ENCODE measurements around the gene KRTAP2-2. TPM values are rescaled to one million over a fixed set of nuclear protein-coding genes. Genes with fewer than 3 reads are reported as not detected.
"Not testable (repeated sequence)": the region's sequence is repeated elsewhere in the genome, so short reads cannot be mapped to it uniquely, and the experiment has no call there.

The KRTAP2-2 gene, protein sequence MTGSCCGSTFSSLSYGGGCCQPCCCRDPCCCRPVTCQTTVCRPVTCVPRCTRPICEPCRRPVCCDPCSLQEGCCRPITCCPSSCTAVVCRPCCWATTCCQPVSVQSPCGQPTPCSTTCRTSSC
- not detected for total RNA-seq

DNA sequence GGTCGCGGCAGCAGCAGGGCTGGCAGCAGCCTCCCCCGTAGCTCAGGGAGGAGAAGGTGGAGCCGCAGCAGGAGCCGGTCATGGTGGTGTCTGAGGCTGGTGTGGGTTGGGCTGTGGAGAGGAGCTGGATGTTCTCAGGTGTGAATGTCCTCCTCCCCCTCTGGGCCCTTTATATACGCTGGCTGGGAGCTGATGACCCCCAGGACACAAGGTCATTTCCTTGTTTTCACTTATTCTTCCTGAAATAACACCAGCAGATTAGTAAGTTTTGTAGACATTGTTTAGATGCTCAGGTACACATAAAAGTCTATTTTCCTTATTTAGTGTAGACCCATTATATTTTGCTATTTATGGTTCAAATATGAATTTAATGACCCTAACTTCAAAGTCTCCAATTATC is at the start of gene KRTAP2-2:
KRTAP2-2 (minus strand) TSS at position 101 of the 400 bp plus-strand sequence; CDS start at position 82, 19 bp downstream.
- not testable (repeated sequence) for DNase-seq

DNA sequence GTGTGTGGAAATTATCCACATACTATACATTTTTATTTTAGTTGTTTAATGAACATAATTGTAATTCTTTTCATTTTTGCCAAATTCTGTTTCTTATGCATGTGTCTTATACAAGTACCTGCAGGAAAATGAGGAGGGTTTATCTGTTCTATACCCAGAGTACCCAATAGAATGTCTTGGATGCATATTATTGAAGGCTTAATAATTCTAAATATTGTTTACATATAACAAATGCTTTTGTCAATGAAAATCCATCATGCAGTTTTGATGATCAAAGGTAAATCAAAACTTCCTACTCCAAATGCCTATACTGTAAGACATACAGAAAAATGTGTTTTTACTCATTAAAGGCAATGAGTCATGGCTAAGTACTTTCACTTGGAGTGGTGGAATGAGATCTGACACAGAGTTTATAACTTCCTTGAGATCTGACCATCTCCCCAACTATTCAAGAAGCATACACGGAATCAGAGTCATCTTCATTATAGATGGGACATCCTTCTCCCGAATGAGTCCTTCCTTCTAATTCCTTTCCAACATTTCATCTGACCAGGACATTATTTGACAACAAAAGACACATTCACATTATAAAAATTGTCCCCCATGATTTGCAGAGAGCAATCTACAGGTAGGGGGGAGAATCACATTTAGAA is 49.5 kb upstream of the KRTAP2-2 start:
- DNase-seq, result not testable (repeated sequence)

DNA sequence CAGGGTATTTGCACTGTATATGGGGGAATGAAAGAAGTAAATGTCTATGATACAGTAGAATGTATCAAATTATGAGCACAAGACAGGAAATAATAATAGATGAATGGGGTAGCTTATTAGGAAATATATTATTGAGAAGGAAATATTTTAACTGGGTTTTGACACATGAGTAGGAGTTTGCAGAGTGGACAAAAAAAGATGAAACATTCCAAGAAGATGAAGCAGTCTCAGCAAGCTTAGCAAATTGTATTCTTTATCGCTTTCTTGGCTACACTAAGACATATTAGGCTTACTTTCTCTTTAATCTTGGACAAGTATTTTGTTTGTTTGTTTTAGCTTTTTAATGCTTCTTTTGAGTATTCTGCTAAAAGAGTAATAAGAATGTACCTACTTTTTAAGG is 48.9 kb upstream of the KRTAP2-2 start:
- no peak for DNase-seq

DNA sequence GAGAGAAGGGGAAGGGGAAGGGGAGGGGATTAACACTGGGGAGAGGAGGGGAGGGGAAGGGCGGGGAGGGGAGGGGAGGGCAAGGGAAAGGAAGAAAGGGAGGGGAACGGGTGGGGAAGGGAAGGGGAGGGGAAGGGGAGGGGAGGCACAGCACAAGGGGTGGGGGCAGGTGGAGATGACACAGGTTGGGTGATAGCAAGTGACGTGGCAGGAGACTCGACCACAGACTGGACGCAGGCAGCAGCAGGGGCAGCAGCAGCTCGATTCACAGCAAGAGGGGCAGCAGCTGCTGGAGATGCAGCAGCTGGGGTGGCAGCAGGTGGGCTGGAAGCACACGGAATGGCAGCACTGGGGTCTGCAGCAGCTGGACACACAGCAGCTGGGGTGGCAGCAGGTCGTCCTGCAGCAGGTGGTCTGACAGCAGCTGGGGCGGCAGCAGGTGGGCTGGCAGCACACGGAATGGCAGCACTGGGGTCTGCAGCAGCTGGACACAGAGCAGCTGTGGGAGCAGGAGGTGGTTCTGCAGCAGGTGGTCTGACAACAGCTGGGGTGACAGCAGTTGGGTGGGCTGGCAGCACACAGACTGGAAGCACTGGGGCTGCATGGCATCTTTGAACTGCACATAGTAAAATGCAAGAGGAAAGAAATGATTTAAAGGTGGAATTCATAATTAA is 46.7 kb upstream of the KRTAP2-2 start, which contains the start of gene KRTAP4-16:
KRTAP4-16 (minus strand) TSS at position 624 of the 674 bp plus-strand sequence; CDS start at position 624, 0 bp downstream.
- no peak for DNase-seq

DNA sequence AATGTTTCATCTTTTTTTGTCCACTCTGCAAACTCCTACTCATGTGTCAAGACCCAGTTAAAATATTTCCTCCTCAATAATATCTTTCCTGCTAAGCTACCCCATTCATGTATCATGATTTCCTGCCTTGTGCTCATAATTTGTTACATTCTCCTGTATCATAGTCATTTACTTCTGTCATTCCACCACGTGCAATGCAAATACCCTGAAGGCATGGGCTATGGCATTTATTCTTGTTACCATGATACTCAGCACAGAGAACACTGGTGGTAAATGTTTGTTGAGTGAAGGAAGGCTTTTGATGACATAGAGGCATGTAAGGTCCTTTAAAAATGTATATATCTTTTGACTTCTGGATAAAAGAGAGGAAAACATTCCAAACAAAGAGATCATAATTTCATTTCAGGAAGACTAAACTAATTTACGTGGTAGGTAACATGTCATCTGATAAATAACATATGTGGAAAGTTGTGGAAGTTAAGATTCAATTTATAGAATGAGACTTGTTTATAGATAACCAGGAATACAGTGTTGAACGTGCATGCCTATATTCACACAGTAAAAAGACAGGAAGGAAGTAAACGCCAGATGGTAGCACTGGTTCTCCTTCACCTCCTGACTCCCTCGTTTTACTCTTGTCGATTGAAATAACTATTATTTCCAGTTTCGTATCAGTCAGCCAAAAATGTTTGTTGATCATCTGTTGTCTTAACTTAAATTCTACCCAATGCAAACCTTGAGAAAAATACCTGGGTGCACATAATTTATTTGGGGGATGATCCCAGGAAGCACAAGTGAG is 44.9 kb upstream of the KRTAP2-2 start:
- not testable (repeated sequence) for DNase-seq

DNA sequence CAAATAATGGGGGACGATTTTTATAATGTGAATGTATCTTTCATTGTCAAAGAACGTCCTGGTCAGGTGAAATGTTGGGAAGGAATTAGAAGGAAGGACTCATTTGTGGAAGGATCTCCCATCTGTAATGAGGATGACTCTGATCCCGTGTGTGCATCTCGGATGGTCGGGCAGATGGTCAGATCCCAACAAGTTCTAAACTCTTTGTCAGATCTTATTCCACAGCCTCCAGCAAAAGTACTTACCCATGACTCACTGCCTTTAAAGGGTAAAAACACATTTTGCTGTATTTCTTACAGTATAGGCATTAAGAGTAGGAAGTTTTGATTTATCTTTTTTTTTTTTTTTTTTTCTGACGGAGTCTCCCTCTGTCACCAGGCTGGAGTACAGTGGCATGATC is 43.5 kb upstream of the KRTAP2-2 start:
- no peak for DNase-seq

DNA sequence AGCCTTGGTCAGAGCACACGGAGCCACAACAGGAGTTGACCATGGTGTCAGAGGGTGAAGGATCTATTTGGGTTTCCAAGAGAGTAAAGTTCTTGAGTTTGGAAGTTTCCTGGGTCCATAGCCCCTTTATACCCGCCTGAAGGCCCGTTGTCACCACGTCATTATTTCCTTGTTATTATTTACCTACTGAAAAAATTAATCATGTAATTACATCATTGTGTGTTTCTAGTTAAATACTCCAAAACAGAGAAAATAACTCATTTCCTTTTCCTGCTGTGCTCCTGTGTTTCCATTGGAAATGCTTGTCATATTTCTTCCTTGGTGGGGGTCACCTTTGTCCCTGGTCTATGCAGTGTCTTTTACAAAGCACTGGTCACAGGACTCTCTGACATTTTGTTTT is 43.0 kb upstream of the KRTAP2-2 start, which contains the start of gene KRTAP4-8:
KRTAP4-8 (minus strand) TSS at position 101 of the 400 bp plus-strand sequence; CDS start at position 43, 58 bp downstream.
- no peak for DNase-seq

DNA sequence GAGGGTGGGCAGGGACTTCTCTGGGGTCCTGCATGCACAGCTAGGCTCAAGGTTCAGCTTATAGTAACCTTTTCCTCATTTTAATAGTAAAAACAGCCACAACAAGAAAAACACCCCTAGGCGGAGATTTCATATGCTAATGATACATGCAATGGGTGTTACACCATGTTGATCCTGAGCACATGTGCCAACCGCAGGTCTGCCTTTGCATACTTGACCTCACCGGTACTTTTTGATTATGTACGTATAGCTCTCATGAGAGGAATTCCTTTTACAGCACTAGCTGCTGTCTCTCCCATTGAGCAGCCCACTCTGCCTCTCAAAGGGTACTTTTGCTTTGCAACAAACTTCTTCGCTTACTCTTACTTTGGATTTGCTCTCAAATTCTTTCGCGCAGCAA is 41.0 kb upstream of the KRTAP2-2 start:
- DNase-seq, result no peak

DNA sequence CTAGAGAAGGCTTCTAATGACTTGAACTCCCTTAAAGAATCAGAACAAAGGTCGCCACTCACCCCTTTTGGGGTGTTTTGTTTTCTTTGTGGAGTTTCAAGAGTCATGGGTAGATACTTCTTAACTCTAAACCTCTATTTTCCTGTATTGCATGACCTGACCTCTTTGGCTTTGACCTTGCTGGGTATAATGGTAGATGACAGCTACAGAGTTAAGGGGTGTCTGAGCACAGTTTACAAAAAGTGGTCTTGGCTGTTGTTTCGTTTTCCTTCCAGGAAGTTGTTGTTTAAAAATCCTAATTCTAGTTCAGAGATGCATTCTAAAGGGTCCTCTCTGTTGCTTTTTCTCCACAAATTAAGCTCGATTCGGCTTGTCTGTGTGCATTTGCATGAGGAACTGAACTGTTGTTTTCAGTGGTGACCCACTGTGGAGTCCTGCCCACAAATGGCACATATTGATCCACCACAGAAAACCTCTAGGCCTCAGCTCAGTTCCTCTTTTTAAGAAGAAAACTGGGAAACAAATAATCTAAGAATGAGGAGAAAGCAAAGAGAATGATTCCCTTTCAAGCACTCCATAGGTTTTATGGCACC is 33.8 kb upstream of the KRTAP2-2 start:
- DNase-seq, result not testable (repeated sequence)

DNA sequence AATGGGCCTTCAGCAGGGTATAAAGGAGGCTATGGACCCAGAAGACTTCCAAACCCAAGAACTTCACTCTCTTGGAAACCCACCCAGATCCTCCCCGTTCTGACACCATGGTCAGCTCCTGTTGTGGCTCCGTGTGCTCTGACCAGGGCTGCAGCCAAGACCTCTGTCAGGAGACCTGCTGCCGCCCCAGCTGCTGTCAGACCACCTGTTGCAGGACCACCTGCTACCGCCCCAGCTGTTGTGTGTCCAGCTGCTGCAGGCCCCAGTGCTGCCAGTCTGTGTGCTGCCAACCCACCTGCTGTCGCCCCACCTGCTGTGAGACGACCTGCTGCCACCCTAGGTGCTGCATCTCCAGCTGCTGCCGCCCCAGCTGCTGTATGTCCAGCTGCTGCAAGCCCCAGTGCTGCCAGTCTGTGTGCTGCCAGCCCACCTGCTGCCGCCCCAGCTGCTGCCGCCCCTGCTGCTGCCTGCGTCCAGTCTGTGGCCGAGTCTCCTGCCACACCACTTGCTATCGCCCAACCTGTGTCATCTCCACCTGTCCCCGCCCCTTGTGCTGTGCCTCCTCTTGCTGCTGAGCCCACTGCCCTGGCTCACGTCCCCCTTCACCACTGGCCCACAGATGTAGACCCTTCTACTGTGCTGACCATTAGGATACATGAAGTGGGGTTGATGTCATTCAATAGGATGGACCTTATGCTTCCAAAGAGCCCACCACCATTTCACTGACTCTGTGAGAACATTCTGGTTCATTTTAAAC is 29.2 kb upstream of the KRTAP2-2 start, which contains the start of gene KRTAP4-7:
KRTAP4-7 (plus strand) TSS at position 51 of the 757 bp plus-strand sequence; CDS start at position 108, 57 bp downstream.
- DNase-seq, result not testable (repeated sequence)

DNA sequence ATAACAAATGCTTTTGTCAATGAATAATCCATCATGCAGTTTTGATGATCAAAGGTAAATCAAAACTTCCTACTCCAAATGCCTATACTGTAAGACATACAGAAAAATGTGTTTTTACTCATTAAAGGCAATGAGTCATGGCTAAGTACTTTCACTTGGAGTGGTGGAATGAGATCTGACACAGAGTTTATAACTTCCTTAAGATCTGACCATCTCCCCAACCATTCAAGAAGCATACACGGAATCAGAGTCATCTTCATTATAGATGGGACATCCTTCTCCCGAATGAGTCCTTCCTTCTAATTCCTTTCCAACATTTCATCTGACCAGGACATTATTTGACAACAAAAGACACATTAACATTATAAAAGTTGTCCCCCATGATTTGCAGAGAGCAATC is 28.4 kb upstream of the KRTAP2-2 start:
- not testable (repeated sequence) for DNase-seq

DNA sequence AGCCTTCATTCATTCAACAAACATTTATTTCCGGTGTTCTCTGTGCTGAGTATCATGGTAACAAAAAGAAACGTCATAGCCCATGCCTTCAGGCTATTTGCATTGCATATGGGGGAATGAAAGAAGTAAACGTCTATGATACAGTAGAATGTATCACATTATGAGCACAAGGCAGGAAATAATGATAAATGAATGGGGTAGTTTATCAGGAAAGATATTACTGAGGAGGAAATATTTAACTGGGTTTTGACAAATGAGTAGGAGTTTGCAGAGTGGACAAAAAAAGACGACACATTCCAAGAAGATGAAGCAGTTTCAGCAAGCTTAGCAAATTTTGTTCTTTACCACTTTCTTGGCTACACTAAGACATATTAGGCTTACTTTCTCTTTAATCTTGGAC is 27.6 kb upstream of the KRTAP2-2 start:
- DNase-seq, result no peak

DNA sequence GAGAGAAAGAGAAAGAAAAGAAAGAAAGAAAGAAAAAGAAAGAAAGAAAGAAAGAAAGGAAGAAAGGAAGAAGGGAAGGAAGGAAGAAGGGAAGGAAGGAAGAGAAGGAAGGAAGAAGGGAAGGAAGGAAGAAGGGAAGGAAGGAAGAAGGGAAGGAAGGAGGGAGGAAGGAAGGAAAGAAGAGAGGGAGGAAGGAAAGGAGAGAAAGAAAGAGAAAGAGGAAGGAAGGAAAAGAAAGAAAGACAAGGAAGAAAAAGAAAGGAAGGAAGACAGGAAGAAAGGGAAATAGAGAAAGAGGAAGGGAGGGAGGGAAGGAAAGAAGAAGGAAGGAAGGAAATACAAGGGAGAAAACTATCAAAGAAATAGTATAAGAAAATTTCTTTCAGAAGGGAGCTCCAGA is 21.8 kb upstream of the KRTAP2-2 start:
- no peak for DNase-seq

DNA sequence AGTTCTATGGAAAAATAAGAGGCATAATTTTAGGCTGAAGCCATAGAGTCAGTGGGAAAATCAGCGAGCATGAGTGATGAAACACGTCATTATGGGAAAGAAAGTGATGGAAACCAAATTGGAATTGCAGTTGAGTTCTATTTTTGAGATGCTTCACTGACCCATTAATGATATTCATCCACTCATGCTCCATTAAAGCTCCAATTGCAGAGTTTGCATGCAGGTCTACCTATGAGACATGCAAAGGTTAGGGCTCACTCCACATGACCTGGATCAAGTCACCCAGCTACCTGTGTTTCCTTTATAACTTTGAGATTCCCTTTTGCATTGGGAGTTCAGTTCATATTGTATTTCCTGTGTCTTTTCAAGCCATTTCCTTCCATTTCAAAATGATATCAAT is 18.6 kb upstream of the KRTAP2-2 start:
- DNase-seq, result no peak

DNA sequence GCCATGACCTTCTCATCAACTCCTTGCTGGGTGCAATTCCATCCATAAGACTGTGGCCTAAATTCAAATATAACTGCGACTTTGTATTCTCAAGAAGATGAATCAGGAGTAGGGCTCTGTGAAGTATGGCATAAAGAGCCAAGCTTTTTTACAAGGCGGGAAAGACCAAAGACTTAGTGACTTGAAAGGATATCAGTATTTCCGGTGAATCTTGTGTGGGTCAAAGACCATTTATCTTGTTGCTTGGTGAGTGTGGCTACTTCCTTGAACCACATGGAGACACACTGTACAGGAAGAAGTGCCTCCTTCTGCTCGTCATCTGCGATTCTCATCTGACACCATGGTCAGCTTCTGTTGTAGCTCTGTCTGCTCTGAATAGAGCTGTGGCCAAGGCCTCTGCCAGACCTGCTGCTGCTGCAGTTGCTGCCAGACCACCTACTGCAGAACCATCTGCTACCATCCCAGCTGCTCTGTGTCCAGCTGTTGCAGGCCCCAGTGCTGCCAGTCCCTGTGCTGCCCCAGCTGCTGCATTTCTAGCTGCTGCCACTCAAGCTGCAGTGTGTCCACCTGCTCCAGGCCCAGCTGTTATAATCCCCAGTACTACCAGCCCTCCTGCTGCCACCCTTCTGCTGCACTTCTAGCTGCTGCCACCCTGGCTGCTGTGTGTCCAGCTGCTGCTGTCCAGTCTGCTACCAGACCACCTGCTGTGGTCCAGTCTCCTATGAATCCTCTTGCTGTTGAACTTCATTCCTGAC is 16.8 kb upstream of the KRTAP2-2 start:
- DNase-seq, result no peak

DNA sequence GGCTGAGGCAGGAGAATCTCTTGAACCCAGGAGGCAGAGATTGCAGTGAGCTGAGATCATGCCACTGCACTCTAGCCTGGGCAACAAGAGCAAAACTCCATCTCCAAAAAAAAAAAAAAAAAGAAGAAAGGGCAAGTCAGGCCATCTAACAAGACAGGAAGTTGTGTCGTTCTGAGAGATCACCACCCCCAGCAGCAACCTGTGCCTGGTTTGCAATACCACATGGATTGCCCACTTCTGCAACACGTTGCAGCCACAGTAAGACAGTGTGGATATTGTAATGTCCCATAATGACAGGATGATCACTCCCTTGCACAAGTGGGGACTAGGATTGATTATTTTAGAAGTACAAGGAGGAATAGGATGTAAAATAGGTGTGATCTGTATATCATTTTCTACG is 14.0 kb upstream of the KRTAP2-2 start:
- DNase-seq, result no peak

DNA sequence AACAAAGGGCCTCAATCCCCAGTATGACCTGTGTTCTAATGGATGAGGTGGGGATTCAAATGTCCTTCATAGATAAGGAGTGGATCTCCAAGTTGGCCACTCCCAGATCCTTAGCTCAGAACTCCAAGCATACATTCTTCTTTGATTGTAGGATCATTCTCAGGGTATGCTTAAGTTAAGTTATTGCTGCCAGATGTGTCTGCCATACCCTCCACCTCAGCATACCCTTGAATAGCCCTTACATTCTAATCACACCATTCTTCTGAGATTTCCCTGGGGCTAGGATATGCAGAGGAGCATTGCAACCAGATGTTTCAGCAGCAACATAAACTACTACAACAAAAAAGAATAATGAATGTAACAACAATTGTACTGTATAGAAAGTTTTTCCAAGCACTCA is 12.3 kb upstream of the KRTAP2-2 start:
- DNase-seq, result no peak

DNA sequence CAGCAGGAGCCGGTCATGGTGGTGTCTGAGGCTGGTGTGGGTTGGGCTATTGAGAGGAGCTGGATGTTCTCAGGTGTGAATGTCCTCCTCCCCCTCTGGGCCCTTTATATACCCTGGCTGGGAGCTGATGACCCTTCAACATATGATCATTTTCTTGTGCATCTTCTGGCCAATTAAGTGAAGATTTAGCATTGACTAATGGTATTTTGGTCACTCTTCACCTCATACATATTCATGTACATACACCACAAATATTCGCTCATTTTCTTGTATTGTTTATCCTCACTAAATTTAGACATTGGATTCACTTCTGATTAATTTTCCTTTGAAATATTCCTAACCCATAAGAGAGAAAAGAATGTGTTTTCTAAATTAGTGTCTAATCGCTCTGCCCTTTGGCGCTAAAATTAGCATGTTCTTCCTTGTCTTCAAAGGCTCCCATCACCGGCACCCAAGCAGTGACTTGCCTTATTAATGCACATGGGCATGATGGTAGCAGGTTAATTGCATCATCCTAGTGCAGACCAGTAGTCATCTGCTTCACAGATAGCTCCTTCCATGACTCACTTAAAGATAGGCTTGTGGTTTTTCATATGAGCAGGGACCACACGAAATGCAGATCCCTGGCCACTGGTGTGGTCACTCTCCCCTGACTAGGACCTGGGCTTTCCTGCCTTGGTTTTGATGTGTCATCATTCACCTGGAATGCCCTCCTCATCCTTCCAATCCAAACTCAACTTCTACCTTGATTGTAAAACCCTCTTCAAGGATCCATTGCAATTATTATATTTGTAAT is 11.0 kb upstream of the KRTAP2-2 start, which contains the start of gene KRTAP2-4:
KRTAP2-4 (minus strand) TSS at position 51 of the 796 bp plus-strand sequence; CDS start at position 17, 34 bp downstream.
- DNase-seq, result no peak

DNA sequence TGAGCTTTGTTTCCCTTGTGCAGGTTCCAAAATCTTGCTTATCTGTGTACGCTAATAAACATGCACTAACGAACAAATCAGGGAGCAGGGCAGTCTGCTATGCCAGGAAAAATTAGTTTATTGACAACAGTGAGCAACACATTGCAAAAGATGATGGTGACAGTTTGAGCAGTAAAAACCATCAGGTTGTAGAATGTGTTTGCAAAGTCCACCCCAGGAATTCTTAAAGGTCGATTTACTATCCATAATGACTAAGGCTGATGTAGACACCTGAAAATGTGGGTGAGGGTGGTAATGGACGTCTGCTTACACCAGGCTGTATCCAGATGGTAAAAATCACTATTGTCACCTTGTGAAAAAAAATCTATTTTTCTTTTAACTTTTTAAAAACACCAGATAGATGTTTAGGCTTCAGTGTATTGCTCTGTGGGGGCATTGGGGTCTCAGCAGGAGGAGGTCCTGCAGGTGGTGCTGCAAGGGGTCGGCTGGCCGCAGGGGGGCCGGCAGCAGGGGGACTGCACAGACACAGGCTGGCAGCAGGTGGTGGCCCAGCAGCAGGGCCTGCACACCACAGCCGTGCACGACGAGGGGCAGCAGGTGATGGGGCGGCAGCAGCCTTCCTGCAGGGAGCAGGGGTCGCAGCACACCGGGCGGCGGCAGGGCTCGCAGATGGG is 10.1 kb upstream of the KRTAP2-2 start:
- not testable (repeated sequence) for DNase-seq

Measured in occipital lobe (tissue), 2 donors.